ENCODE measurements around the gene RPUSD1.

DNA sequence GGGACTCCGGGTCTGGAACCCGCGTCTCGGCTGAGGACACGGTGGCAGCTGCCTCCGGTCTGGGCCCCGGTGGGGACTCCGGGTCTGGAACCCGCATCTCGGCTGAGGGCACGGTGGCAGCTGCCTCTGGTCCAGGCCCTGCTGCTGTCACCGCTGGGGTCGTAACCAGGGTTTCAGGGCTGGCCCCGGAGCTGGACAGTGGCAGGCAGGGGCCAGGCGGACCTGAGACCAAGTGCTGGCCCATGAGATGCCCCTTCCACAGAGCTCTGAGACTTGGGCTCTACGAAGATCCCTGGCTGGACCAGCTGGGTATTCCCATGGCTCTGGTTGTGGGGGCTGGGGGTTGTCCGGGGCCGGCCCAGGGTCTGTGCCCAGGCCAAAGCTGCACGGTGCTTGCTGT, 3.8 kb downstream of the RPUSD1 start:
- TF ChIP-seq, protein P1, sequence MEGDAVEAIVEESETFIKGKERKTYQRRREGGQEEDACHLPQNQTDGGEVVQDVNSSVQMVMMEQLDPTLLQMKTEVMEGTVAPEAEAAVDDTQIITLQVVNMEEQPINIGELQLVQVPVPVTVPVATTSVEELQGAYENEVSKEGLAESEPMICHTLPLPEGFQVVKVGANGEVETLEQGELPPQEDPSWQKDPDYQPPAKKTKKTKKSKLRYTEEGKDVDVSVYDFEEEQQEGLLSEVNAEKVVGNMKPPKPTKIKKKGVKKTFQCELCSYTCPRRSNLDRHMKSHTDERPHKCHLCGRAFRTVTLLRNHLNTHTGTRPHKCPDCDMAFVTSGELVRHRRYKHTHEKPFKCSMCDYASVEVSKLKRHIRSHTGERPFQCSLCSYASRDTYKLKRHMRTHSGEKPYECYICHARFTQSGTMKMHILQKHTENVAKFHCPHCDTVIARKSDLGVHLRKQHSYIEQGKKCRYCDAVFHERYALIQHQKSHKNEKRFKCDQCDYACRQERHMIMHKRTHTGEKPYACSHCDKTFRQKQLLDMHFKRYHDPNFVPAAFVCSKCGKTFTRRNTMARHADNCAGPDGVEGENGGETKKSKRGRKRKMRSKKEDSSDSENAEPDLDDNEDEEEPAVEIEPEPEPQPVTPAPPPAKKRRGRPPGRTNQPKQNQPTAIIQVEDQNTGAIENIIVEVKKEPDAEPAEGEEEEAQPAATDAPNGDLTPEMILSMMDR (IDR thresholded peaks at IDR 0.05): no peak
- no peak for TF ChIP-seq POLR2AphosphoS5 (IDR thresholded peaks at IDR 0.05)
- no peak for TF ChIP-seq EP300 (IDR thresholded peaks at IDR 0.05; ENCODE audit: low read depth)
- TF ChIP-seq POLR2A (IDR thresholded peaks at IDR 0.05): no peak

Measured in transverse colon (tissue), 4 donors.